NCI-H128 (cell line): ENCODE results near the gene SEMA7A.
"Not testable (repeated sequence)": the region's sequence is repeated elsewhere in the genome, so short reads cannot be mapped to it uniquely, and the experiment has no call there.

Source experiments
- DNase-seq: peaks from one replicate; lab custom pipeline; 2025; ENCODE audit not compliant: unreplicated experiment; lab: John Stamatoyannopoulos, UW

SEMA7A gene

GRCh38 chr15:74376226-74376625 lies 57.5 kb downstream of the SEMA7A start:
- DNase-seq, result no peak

- peak; percentile 24 for DNase-seq
Measured at GRCh38 chr15:74375303-74375693, 58.5 kb downstream of the SEMA7A start.

GRCh38 chr15:74374648-74375302 lies 59.0 kb downstream of the SEMA7A start:
- no peak for DNase-seq

GRCh38 chr15:74373731-74374647 lies 59.8 kb downstream of the SEMA7A start:
- DNase-seq, result peak; percentile 77

- no peak for DNase-seq
Measured at GRCh38 chr15:74373056-74373650, 60.6 kb downstream of the SEMA7A start.

GRCh38 chr15:74370471-74370870 lies 63.3 kb downstream of the SEMA7A start:
- no peak for DNase-seq

- DNase-seq, result no peak
Measured at GRCh38 chr15:74369756-74370155, 64.0 kb downstream of the SEMA7A start.

GRCh38 chr15:74369084-74369745 lies 64.5 kb downstream of the SEMA7A start:
- DNase-seq, result no peak

GRCh38 chr15:74368121-74368520 lies 65.6 kb downstream of the SEMA7A start:
- DNase-seq, result no peak

- no peak for DNase-seq
Measured at GRCh38 chr15:74367296-74367854, 66.4 kb downstream of the SEMA7A start, which contains the start of gene CYP11A1. Gene CYP11A1, minus strand, starts transcription at chr15:74367646. Its CDS starts 61 bp downstream, at chr15:74367585.

GRCh38 chr15:74365598-74366445 lies 67.9 kb downstream of the SEMA7A start:
- DNase-seq, result no peak

- DNase-seq, result no peak
Measured at GRCh38 chr15:74364936-74365597, 68.7 kb downstream of the SEMA7A start.

- no peak for DNase-seq
Measured at GRCh38 chr15:74362482-74362881, 71.3 kb downstream of the SEMA7A start.

GRCh38 chr15:74360855-74361254 lies 72.9 kb downstream of the SEMA7A start:
- not testable (repeated sequence) for DNase-seq

- not testable (repeated sequence) for DNase-seq
Measured at GRCh38 chr15:74359376-74359775, 74.4 kb downstream of the SEMA7A start.
